CD4-positive, alpha-beta memory T cell (primary cell): ENCODE results near the gene TBXAS1. TPM values are rescaled to one million over a fixed set of nuclear protein-coding genes. Genes with fewer than 3 reads are reported as not detected.

Experiments
- CTCF ChIA-PET: fragments of 350-600 bp; sonication (Branson Sonifier 250); formaldehyde crosslinking; loops from one replicate; lab custom pipeline; 2021; ENCODE audit warnings: inconsistent platforms; ENCODE audit not compliant: partially characterized antibody; lab: Charles Lee
- POLR2A ChIA-PET: fragments of 350-600 bp; sonication (Branson Sonifier 250); formaldehyde crosslinking; loops from one replicate; lab custom pipeline; 2021; ENCODE audit not compliant: partially characterized antibody; lab: Charles Lee
- DNase-seq, 5 donors: peaks; one replicate each; pipeline versions ENCODE4 v3.0.0 to v3.0.0-alpha.2; 2020 to 2022; ENCODE audit warnings: mixed read lengths in 1 of 5
- H3K27ac ChIP-seq: one replicate; pipeline ENCODE4 v1.7.0; 2013; ENCODE audit warnings: low read depth, low read length
- H3K27me3 ChIP-seq: 2 replicates; pipeline ENCODE4 v1.7.0; 2013; ENCODE audit warnings: mild to moderate bottlenecking, low read length, moderate library complexity; ENCODE audit not compliant: insufficient read depth
- H3K36me3 ChIP-seq: 2 replicates; pipeline ENCODE4 v1.7.0; 2013; ENCODE audit warnings: mild to moderate bottlenecking, low read length, moderate library complexity; ENCODE audit not compliant: insufficient read depth
- H3K4me1 ChIP-seq: 2 replicates; pipeline ENCODE4 v1.7.0; 2013; ENCODE audit warnings: mild to moderate bottlenecking, low read length, moderate library complexity; ENCODE audit not compliant: insufficient read depth
- H3K4me3 ChIP-seq, 2 donors: one replicate each; pipeline ENCODE4 v1.7.0; 2013; ENCODE audit warnings: low read length in 2 of 2, mild to moderate bottlenecking in 1 of 2
- H3K9me3 ChIP-seq, 2 donors: one replicate each; pipeline ENCODE4 v1.7.0; 2013; ENCODE audit warnings: low read length in 2 of 2, control low read depth in 1 of 2; ENCODE audit not compliant: control insufficient read depth in 1 of 2
- H3K27ac Mint-ChIP-seq, 7 donors: one replicate each; pipeline ENCODE4 v1.8.0; 2020 to 2021; ENCODE audit warnings: mixed read lengths in 7 of 7, mild to moderate bottlenecking in 6 of 7, inconsistent platforms in 3 of 7, moderate library complexity in 3 of 7
- H3K27me3 Mint-ChIP-seq, 2 donors: one replicate each; pipeline ENCODE4 v1.8.0; 2020 to 2021; ENCODE audit warnings: mixed read lengths in 2 of 2
- H3K36me3 Mint-ChIP-seq, 2 donors: one replicate each; pipeline ENCODE4 v1.8.0; 2020 to 2021; ENCODE audit warnings: mixed read lengths in 2 of 2, inconsistent platforms in 1 of 2, mild to moderate bottlenecking in 1 of 2
- H3K4me1 Mint-ChIP-seq, 4 donors: one replicate each; pipeline ENCODE4 v1.8.0; 2020 to 2021; ENCODE audit warnings: mixed read lengths in 4 of 4, mild to moderate bottlenecking in 1 of 4
- H3K4me3 Mint-ChIP-seq, 8 donors: one replicate each; pipeline ENCODE4 v1.8.0; 2020 to 2021; ENCODE audit warnings: mixed read lengths in 8 of 8, mild to moderate bottlenecking in 7 of 8, moderate library complexity in 6 of 8, inconsistent platforms in 3 of 8
- H3K9me3 Mint-ChIP-seq, 8 donors: one replicate each; pipeline ENCODE4 v1.8.0; 2020 to 2021; ENCODE audit warnings: mixed read lengths in 8 of 8, mild to moderate bottlenecking in 5 of 8, inconsistent platforms in 3 of 8, moderate library complexity in 1 of 8
- intact Hi-C: fragments of 100-400 bp; cut with micrococcal nuclease; formaldehyde crosslinking; loops from one replicate; pipeline ENCODE4 v1.15.1; 2023
- polyA plus RNA-seq, 2 donors: library from polyadenylated mRNA; unstranded; fragments of 300-500 nt; fragmentation: Illumina TruSeq; gene quantifications; one replicate each; pipeline ENCODE4 v1.2.3, GENCODE V29; 2021
- total RNA-seq, 2 experiments: library from RNA; stranded (reverse); gene quantifications; one replicate each; pipeline ENCODE4 v1.2.3, GENCODE V29; 2021

Gene TBXAS1
- total and polyA plus RNA-seq, 4 experiments from 2014 or later, result 16.6 to 20.1 (median 18.9) TPM

DNA sequence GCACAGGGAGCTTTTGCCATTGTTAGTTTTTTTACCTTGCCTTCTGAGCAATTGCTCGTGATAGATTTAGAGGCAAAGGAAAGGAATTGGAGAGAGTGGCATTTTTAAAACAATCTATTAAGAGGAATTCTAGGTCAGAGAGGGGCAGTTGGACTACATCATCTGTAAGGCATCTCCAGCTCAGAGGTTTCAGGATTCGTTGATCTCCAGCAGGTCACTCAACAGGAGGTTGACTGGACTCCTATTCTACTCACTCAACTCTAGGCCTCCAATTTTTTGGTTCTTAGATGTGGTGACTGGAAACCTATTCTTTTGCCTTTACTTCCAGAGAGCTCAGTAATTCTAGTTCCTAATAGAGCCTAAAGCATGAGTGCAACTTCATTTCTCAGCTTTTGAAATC, 42.8 kb downstream of the TBXAS1 start:
- Histone ChIP-seq H3K9me3 (no peaks in the 10 kb centered on the region), H3K36me3 (no peaks in the 10 kb centered on the region)
- no peak overlapping the region for H3K27ac Mint-ChIP-seq

DNA sequence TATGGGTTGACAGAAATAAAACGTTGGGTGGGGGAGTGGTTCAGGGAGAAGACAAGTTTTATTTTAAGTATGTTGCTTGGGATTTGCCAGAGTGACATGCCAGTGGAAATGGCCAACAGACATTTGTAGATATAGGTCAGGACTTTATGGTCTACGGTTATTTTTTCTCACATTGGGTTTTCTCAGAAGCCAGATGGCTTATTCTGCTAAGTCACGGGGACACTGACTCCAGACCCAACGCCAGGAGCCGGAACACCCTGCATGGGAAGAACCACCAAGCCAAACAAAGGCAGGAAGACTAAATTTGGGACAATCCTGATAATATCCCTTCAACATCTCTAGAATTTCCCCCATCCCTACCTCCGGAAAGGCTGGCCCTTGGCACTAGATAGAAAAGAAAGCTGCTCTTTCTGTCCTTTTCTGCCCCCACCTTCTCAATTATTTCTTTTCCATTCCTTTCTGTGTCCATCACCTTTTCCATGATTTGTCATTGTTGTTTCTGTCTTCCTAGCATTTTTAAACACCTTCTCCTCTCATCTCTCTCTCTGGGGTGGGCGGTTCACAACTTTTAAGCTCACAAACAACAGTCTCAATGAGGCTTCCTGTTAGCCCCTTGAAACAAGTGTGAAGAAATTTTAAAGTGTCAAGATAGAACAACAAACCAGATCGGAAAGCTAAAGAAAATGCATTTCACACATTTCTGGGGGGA, 44.7 kb downstream of the TBXAS1 start:
- Histone ChIP-seq H3K4me1 (no peaks in the 10 kb centered on the region), H3K4me3 (no peak overlapping the region), H3K27me3 (no peaks in the 10 kb centered on the region), H3K9me3 (no peaks in the 10 kb centered on the region), H3K27ac (no peak overlapping the region), H3K36me3 (no peaks in the 10 kb centered on the region)
- peaks cover 3 to 23% of the 10 kb centered on the region in 2 donors for H3K36me3 Mint-ChIP-seq
- H3K4me3 Mint-ChIP-seq, result no peak overlapping the region
- DNase-seq, result no peak
- no peaks in the 10 kb centered on the region for H3K27me3 Mint-ChIP-seq
- intact Hi-C loops, result no loop called here
- ChIA-PET CTCF (no interaction called here), POLR2A (no interaction called here)
- H3K4me1 Mint-ChIP-seq, result peaks cover 1 to 6% (median 3%) of the 10 kb centered on the region in 4 donors
- H3K27ac Mint-ChIP-seq, result no peak overlapping the region
- H3K9me3 Mint-ChIP-seq, result peaks cover 0 to 3% (median 0%) of the 10 kb centered on the region in 8 donors

More for the DNA sequence above, 42.8 kb downstream of the TBXAS1 start:
- Mint-ChIP-seq H3K27me3 (no peaks in the 10 kb centered on the region), H3K4me3 (no peak overlapping the region), H3K9me3 (peaks cover 0 to 3% (median 0%) of the 10 kb centered on the region in 8 donors), H3K4me1 (peaks cover 1 to 6% (median 3%) of the 10 kb centered on the region in 4 donors), H3K36me3 (peaks cover 3 to 21% of the 10 kb centered on the region in 2 donors)
- CTCF ChIA-PET, result interaction anchor here (1.1 kb wide), 1 partner anchor 226 kb away, joined by 3 read pairs; no protein-coding TSS in a partner anchor
- Histone ChIP-seq H3K4me3 (no peak overlapping the region), H3K4me1 (no peaks in the 10 kb centered on the region), H3K27ac (no peak overlapping the region), H3K27me3 (no peaks in the 10 kb centered on the region)
- POLR2A ChIA-PET, result no interaction called here
- intact Hi-C loops, result no loop called here
- DNase-seq, result no peak

DNA sequence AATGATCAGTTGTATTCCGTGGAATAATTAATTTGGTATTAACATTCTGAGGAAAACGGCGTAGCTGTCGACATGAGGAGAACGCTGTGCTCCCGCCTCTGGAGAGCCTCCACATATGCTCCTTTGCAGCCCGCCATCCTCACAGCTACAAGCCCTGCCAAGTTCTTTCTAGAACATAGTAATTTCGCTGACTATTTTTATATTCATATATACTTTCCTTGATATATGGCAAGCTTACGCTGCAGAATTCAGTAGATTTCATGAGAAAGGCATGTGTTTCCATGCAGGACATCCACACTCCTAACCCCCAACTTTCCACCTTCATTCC, 45.2 kb downstream of the TBXAS1 start:
- Mint-ChIP-seq H3K36me3 (peaks cover 3 to 26% of the 10 kb centered on the region in 2 donors), H3K27me3 (no peaks in the 10 kb centered on the region), H3K4me3 (no peak overlapping the region), H3K9me3 (peaks cover 0 to 3% (median 0%) of the 10 kb centered on the region in 8 donors), H3K4me1 (peaks cover 1 to 6% (median 3%) of the 10 kb centered on the region in 4 donors), H3K27ac (no peak overlapping the region)
- ChIA-PET POLR2A (no interaction called here), CTCF (no interaction called here)
- Histone ChIP-seq H3K27ac (no peak overlapping the region), H3K9me3 (no peaks in the 10 kb centered on the region), H3K4me1 (no peaks in the 10 kb centered on the region), H3K27me3 (no peaks in the 10 kb centered on the region), H3K36me3 (no peaks in the 10 kb centered on the region), H3K4me3 (no peak overlapping the region)
- no peak for DNase-seq
- intact Hi-C loops, result no loop called here

DNA sequence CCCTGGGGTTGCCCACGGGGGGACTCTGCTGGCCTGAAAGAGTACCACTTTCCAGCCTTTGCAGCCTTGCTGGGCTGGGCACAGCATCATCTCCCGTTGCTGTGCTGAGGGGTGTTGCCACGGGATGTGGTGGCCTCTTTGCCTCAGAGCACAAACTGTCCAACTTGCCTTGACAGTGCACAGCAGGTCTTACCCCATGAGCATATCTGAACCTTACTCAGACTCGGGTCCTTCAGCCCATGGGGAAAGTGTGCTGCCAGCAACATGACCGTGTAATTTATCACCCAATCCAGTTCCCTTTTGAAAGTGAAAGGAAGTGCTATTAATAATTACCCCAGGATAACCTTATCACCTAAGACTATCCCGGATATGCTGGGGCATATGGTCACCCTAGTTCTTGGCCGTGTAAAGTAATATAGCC, 46.8 kb downstream of the TBXAS1 start:
- H3K9me3 ChIP-seq, result no peaks in the 10 kb centered on the region
- no peak overlapping the region for H3K4me3 Mint-ChIP-seq
- no peaks in the 10 kb centered on the region for H3K4me1 ChIP-seq
- POLR2A ChIA-PET, result no interaction called here
- H3K36me3 Mint-ChIP-seq, result peaks cover 3 to 27% of the 10 kb centered on the region in 2 donors
- H3K27me3 ChIP-seq, result no peaks in the 10 kb centered on the region
- no peaks in the 10 kb centered on the region for H3K4me1 Mint-ChIP-seq
- no peak overlapping the region for H3K27ac ChIP-seq
- peaks cover 0 to 2% of the 10 kb centered on the region in 2 donors for H3K27me3 Mint-ChIP-seq
- intact Hi-C loops, result no loop called here
- no peaks in the 10 kb centered on the region for H3K36me3 ChIP-seq
- peaks cover 0 to 3% (median 0%) of the 10 kb centered on the region in 8 donors for H3K9me3 Mint-ChIP-seq
- no peak overlapping the region for H3K27ac Mint-ChIP-seq
- CTCF ChIA-PET, result no interaction called here
- no peak overlapping the region for H3K4me3 ChIP-seq
- DNase-seq, result no peak

DNA sequence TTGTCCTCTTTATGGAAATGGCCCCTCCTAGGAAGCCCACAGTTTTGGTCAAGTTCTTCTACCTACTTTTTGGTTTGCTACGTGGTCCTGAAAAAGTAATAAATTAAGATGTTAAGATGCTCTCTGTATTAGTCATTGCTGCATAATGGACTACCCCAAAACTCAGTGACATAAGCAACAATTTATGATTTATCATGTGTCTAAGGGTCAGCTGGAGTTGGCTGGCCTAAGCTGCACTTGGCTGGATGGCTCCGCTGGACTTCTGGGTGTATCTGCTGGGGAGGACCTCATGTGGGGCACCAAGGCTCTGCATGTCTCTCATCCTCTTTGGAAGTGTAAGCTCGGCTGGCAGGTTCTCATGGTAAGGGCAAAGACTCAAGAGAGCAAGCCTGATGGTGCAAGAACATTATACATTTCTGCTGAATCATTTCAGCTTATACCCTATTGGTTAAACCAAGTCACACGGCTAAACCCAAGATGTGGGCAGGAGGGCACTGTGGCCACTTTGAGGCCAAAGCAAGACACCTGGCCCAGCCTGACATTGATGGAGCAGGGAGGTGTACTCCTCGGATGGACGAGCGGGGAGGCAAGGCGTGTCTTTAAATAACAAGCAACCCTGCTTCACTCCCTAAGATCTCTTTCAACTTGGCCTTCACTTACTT, 47.7 kb downstream of the TBXAS1 start:
- peaks cover 0 to 3% (median 0%) of the 10 kb centered on the region in 8 donors for H3K9me3 Mint-ChIP-seq
- no peak overlapping the region for H3K27ac Mint-ChIP-seq
- no peak overlapping the region for H3K4me3 Mint-ChIP-seq
- no peak for DNase-seq
- H3K4me1 Mint-ChIP-seq, result no peaks in the 10 kb centered on the region
- Histone ChIP-seq H3K27me3 (no peaks in the 10 kb centered on the region), H3K4me1 (no peaks in the 10 kb centered on the region), H3K9me3 (no peaks in the 10 kb centered on the region), H3K27ac (no peak overlapping the region), H3K4me3 (no peak overlapping the region), H3K36me3 (no peaks in the 10 kb centered on the region)
- H3K36me3 Mint-ChIP-seq, result peaks cover 3 to 33% of the 10 kb centered on the region in 2 donors
- intact Hi-C loops, result no loop called here
- H3K27me3 Mint-ChIP-seq, result peaks cover 0 to 2% of the 10 kb centered on the region in 2 donors
- CTCF ChIA-PET, result no interaction called here
- POLR2A ChIA-PET, result no interaction called here

DNA sequence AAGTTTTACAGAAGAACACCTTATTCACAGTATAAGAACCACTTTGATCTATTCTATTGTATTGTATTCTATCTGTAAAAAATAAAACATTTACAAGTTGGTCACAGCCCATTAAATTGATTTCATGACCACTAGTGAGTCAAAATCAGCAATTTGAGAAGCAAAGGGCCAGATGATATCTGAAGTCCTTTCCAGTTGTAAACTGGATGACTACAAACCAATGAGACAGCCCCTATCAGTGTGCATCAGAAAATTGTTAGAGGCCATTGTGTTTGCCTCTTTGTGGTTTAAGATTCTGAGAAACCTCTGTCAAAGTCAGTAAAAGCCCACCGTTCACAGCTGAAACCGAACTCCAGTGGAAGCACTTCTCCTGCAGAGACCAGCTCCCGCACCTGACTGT, 54.8 kb downstream of the TBXAS1 start:
- CTCF ChIA-PET, result no interaction called here
- no peaks in the 10 kb centered on the region for H3K4me1 ChIP-seq
- Mint-ChIP-seq H3K27me3 (peaks cover 0 to 2% of the 10 kb centered on the region in 2 donors), H3K4me1 (peaks cover 0 to 2% (median 0%) of the 10 kb centered on the region in 4 donors), H3K27ac (no peak overlapping the region), H3K9me3 (peaks cover 0 to 3% (median 0%) of the 10 kb centered on the region in 8 donors), H3K36me3 (peaks cover 0 to 35% of the 10 kb centered on the region in 2 donors), H3K4me3 (no peak overlapping the region)
- H3K27ac ChIP-seq, result no peak overlapping the region
- no peaks in the 10 kb centered on the region for H3K27me3 ChIP-seq
- POLR2A ChIA-PET, result no interaction called here
- no peak for DNase-seq
- H3K4me3 ChIP-seq, result no peak overlapping the region
- intact Hi-C loops, result no loop called here
- no peaks in the 10 kb centered on the region for H3K36me3 ChIP-seq
- no peaks in the 10 kb centered on the region for H3K9me3 ChIP-seq

DNA sequence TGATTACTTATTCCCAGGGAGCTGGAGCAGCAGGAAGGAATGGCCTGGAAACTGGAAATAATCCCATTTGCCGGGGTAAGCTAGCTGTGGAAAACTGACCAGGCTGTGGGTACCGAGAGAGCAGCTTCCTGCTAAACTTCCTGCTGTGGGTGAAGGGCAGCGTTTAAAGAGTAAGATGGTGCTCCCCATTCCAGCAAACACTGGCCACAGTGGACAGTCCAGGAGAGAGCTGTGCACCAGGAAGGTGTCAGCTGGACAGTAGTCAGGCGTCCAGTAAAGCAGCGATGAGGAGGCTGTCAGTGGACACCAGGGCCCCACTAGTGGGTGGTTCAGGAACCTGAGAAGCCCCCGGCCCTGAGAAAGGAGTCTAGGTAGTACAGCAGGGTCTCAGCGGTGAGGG, 55.4 kb downstream of the TBXAS1 start:
- H3K4me1 ChIP-seq, result no peaks in the 10 kb centered on the region
- POLR2A ChIA-PET, result no interaction called here
- intact Hi-C loops, result no loop called here
- peaks cover 0 to 2% of the 10 kb centered on the region in 2 donors for H3K27me3 Mint-ChIP-seq
- no peaks in the 10 kb centered on the region for H3K27me3 ChIP-seq
- no peak overlapping the region for H3K4me3 Mint-ChIP-seq
- CTCF ChIA-PET, result no interaction called here
- H3K9me3 ChIP-seq, result no peaks in the 10 kb centered on the region
- no peak for DNase-seq
- peak overlapping the region in 1 of 7 donors; percentile 38 for H3K27ac Mint-ChIP-seq
- H3K27ac ChIP-seq, result no peak overlapping the region
- no peaks in the 10 kb centered on the region for H3K36me3 ChIP-seq
- H3K4me3 ChIP-seq, result no peak overlapping the region
- peaks cover 0 to 2% (median 0%) of the 10 kb centered on the region in 4 donors for H3K4me1 Mint-ChIP-seq
- peaks cover 0 to 7% (median 0%) of the 10 kb centered on the region in 8 donors for H3K9me3 Mint-ChIP-seq
- H3K36me3 Mint-ChIP-seq, result peaks cover 0 to 34% of the 10 kb centered on the region in 2 donors
